Renal cortex interstitium (tissue), 11 donors: Measurements from ENCODE around the gene ARHGAP23. TPM values are rescaled to one million over a fixed set of nuclear protein-coding genes. Genes with fewer than 3 reads are reported as not detected.
A peak's percentile ranks its signal among the peaks of the same experiment; 100 is the strongest.
"Not testable (repeated sequence)": the region's sequence is repeated elsewhere in the genome, so short reads cannot be mapped to it uniquely, and the experiment has no call there.

Experiments
- DNase-seq, 11 donors: peaks; one replicate each; pipeline ENCODE4 v3.0.0-alpha.2; 2013; ENCODE audit warnings: low read depth in 9 of 11, low spot score in 4 of 11; ENCODE audit errors: extremely low read depth in 1 of 11
- polyA plus RNA-seq, 3 donors: library from polyadenylated mRNA; unstranded; fragments of 120-200 nt; gene quantifications; one replicate each; pipeline ENCODE4 v1.2.1, GENCODE V29; 2013; ENCODE audit not compliant: insufficient read length in 3 of 3

Gene ARHGAP23
- polyA plus RNA-seq, 3 donors: 51.3 to 60.8 (median 53.2) TPM

DNA sequence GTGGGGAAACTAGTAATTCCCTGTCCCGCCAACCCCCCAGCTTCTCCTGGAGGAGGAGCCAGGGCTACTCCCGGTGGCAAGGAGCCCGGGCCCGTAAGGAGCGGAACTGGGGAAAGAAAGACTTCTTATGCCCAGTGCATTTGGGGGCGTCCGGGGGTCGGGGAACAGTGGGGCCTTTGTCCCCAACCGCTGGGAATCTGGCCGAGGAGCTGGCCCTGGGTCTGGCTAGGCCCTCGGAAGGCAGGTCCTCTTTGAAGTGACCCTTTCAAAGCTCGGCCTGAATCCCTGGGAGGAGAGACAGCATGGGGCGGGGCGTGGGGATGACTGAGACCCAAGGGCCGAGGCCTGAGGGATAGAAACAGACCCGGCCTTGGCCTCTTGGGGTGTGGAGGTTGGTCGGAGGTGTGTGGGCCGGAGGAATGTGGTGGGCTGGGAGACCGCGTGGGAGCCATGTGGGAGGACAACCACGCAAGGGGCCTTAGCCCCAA is 6.0 kb downstream of the ARHGAP23 start:
- no peak for DNase-seq

GRCh38 chr17:38435795-38436194 is 7.5 kb downstream of the ARHGAP23 start:
- no peak for DNase-seq

GRCh38 chr17:38436386-38436785 is 8.1 kb downstream of the ARHGAP23 start:
- no peak for DNase-seq

DNA sequence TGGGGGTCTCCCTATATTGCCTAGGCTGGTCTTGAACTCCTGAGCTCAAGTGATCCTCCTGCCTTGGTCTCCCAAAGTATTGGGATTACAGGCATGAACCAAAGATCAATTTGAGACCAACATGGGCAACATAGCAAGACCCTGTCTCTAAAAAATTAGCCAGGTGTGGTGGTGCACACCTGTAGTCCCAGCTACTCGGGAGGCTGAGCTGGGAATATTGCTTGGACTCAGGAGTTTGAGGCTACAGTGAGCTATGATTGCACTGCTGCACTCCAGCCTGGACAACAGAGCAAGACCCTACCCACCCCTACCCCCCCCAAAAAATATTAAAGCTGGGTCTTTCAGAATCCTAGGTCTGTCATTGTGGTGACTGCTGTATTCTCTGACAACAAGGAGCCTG is 9.0 kb downstream of the ARHGAP23 start:
- DNase-seq: not testable (repeated sequence)

- DNase-seq: no peak
Observed at GRCh38 chr17:38439436-38439835, 11.2 kb downstream of the ARHGAP23 start.

- DNase-seq: no peak
Observed at GRCh38 chr17:38440614-38441397, 12.5 kb downstream of the ARHGAP23 start.

DNA sequence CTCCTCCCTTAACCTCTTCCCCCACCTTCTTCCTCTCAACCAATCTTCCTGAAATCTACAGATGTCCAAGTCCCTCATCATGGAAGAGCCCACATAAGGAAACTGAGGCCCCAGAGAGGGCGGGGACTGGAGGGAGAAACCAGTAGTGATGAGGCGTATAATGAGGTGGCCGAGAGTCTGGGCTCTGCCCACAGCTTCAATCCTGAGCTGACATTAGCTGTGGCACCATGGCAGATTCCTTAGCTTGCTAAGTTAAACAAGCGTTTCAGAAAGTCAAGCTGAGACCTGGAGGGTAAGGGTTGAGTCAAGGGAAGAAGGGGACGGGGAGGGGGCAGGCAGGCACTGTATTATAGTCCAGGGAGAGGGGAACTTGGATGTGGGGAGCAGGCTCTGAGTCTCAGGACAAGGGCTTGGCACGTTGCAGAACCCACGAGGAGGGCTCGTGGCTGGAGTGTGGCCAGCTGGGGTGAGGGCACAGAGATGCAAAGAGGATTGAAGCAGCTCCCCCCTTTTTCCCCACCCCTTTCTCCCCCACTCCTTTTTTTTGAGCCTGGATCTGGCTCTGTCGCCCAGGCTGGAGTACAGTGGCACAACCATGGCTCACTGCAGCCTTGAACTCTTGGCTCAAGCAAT is 13.3 kb downstream of the ARHGAP23 start:
- no peak for DNase-seq

- no peak for DNase-seq
Observed at GRCh38 chr17:38442548-38442947, 14.3 kb downstream of the ARHGAP23 start.

DNA sequence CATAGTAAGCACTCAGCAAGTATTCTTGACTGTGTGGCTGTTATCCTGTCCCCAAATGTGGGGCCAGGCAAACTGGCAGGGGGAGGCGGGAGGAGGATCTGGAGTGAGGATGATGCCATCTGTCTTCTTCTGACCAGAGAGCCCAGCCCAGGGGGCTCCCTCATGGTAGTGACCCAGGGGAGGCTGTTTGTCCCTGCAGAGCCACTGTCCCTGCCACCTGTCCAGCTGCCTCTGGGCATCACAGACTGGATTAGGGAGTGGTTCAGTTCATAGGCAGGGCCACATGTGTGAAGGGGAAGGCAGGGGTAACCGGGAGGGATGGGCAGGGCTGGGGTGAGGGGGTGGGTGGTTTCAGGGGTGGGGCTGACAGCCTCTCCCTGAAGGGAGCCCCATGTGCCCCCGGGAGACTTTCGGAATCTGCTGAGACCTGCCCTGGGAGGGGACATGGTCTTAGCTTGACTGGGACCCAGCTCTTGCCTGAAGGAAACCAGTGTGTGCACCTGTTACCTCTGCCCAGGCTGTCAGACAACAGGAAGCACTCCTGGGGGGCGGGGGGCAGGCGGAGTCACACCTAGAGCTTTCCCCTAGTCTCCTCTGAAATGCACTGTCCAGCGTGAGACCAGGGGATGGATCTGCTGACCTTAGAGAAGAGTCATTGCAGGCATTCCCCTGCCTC is 15.2 kb downstream of the ARHGAP23 start:
- DNase-seq: no peak

- DNase-seq: no peak
Observed at GRCh38 chr17:38444151-38444550, 15.9 kb downstream of the ARHGAP23 start.

DNA sequence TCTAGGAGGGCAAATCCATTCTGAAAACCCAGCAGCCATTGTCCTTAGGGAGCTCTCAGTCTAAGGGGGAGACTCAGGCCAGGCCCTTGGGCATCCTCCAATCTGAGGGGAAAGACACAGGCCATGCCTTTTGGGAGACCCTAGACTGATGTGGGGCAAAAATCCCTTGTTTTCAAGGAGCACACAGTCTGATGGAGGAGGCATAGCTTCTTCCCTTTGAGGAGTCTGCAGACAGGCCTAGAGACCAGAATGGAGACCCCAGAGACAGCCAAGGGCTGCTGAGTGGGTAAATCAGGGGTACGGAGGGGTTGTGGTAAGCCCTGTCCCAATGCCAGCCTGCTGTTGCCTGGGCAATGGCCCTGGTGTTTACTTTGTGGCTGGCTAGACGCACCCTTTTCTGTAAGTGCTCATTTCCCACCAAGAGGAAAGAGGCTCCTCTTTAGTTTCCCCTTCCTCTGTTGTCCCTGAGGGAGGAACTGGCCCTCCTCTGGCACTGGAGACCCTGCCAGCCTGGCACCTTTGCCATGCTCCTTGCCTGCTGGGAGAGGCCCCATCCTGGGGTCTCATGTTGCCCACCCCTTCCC is 19.3 kb downstream of the ARHGAP23 start:
- DNase-seq: no peak

- no peak for DNase-seq
Observed at GRCh38 chr17:38448208-38448771, 20.0 kb downstream of the ARHGAP23 start.

GRCh38 chr17:38449364-38449763 is 21.1 kb downstream of the ARHGAP23 start:
- DNase-seq: peak in 4 of 11 donors; percentile 67 to 75 (median 72)

- DNase-seq: no peak
Observed at GRCh38 chr17:38450557-38451029, 22.3 kb downstream of the ARHGAP23 start.

DNA sequence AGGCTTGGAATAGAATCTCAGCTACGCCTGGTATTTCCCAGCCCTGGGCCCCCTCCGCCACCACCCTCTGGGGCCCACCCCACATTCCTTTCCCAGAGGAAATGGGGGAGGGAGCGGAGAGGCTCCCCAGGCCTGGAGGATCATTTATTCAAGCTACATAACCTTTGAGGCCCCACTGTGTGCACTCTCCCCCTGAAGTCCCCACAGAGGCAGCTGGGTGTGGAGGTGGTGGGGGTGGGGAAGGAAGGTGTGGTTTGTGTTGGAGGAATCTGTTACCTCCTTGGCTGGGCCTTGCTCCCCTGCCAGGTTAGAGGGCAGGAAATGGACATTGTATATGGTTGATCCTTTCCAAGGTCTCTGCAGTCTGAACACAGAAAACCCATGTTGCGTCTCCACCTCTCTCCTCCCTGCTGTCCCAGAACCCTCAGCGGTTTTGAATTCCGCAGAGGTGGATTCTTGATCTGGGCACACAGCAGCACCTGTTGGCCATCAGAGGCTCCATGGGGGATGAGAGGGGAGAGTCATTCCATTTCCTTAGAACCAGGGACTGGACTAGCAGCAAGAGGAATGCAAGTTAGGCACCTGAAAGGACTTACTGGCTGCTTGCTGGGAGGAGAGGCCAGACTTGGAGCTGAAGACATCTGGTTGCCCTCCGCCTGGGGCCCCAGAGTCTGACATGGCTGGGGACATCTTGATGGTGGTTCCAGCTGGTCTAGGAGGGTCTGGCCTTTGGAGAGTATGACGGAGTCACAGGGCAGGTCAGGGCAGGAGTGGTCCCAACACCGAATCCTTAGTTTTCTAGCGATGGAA is 23.0 kb downstream of the ARHGAP23 start:
- DNase-seq: peak in 5 of 11 donors; percentile 50 to 87 (median 78)

GRCh38 chr17:38451840-38452529 is 23.7 kb downstream of the ARHGAP23 start:
- peak in 4 of 11 donors; percentile 63 to 79 (median 72) for DNase-seq

DNA sequence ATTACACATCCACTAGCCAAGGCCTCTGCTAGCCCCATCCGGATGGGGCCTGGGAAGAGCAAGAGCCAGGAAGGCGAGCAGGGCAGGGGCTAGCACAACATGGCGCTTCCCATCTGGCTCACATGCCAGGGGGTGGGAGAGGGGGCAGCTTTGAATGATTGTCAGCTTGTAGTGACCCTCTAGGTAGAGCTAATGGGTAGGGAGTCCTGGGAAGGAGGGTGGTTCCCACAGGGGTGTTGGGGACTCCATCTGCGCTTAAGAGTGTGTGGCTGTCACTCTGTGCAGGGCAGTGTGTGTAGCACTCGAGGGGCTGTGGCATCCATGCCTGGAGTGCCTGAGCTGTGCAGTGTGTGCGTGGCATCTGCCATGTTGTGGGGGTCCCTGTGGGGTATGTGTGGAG is 24.5 kb downstream of the ARHGAP23 start:
- no peak for DNase-seq

DNA sequence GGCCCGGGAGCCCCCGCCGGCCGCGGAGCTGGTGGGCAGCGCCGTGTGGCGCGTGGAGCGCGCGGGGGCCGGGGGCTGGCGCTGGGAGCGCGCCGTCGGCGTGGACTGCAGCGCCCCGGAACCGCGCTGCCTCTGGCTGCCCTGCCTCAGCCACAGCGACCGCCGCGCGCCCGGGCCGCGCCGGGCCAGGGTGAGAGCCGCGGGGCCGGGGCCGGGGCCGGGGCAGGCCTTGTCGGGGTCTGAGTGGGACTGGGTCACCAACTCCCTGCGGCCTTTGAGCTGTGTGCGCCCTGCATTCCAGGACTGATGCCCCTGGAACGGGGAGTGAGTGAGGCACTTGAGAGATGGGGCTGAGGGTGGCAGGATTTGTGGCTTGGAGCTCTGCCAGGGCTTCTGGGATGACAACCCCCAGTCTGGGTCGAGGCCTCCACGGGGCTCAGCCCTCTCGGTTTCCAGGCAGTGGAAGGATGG is 25.7 kb downstream of the ARHGAP23 start:
- no peak for DNase-seq
